HEK293 (cell line): ENCODE results near the gene SERPINH1.
A peak's percentile ranks its signal among the peaks of the same experiment; 100 is the strongest.

Source experiments
- CTCF ChIA-PET: fragments of 350-600 bp; formaldehyde crosslinking; extraction: SDS; loops from one replicate; lab custom pipeline; 2021; ENCODE audit warnings: antibody characterized with exemption; lab: Yijun Ruan, JAX
- POLR2A ChIA-PET: fragments of 300-600 bp; formaldehyde crosslinking; extraction: SDS; loops from one replicate; lab custom pipeline; 2020; ENCODE audit warnings: antibody characterized with exemption, inconsistent platforms; lab: Yijun Ruan, JAX
- H3K27ac ChIP-seq: fragments of 200-500 bp; sonication (Bioruptor generic); 2 replicates; pipeline ENCODE4 v1.5.1; 2014; ENCODE audit warnings: low read depth, low read length, control low read depth, inconsistent platforms; ENCODE audit errors: extremely low read depth
- H3K36me3 ChIP-seq, 2 experiments: fragments of 200-500 bp in 1 of 2; sonication (Bioruptor generic) in 1 of 2; 1 replicate in 1 of 2; 2 replicates in 1 of 2; pipeline ENCODE4 v1.5.1; 2014 to 2017; ENCODE audit warnings: inconsistent platforms in 2 of 2, low read length in 2 of 2; ENCODE audit not compliant: control insufficient read depth in 2 of 2, insufficient read depth in 1 of 2
- H3K4me1 ChIP-seq: fragments of 200-500 bp; sonication (Bioruptor generic); 2 replicates; pipeline ENCODE4 v1.5.1; 2014; ENCODE audit warnings: mild to moderate bottlenecking, low read length, inconsistent platforms; ENCODE audit not compliant: control insufficient read depth, insufficient read depth
- H3K4me3 ChIP-seq: 2 replicates; pipeline ENCODE4 v1.5.1; 2011; ENCODE audit warnings: low read depth, mild to moderate bottlenecking, control low read depth, low read length, moderate library complexity
- H3K9me3 ChIP-seq: fragments of 200-500 bp; sonication (Bioruptor generic); 2 replicates; pipeline ENCODE4 v1.5.1; 2014; ENCODE audit warnings: low read depth, low read length, inconsistent platforms; ENCODE audit not compliant: control insufficient read depth, insufficient read depth
- CTCF ChIP-seq: fragments of 450-650 bp; formaldehyde crosslinking; IDR thresholded peaks from 2 replicates; pipeline ENCODE4 v1.5.1; 2016; ENCODE audit warnings: missing biosample characterization, missing genetic modification characterization
- GLIS2 ChIP-seq: fragments of 450-650 bp; formaldehyde crosslinking; IDR thresholded peaks from 2 replicates; pipeline ENCODE4 v1.5.1; 2016; ENCODE audit warnings: missing biosample characterization, missing genetic modification characterization
- PBX3 ChIP-seq: sonication (generic); formaldehyde crosslinking; IDR thresholded peaks from 2 replicates; pipeline ENCODE4 v1.8.1; 2022; ENCODE audit warnings: mild to moderate bottlenecking, moderate library complexity, missing genetic modification reagents
- PRDM10 ChIP-seq: fragments of 450-650 bp; formaldehyde crosslinking; IDR thresholded peaks from 2 replicates; pipeline ENCODE4 v1.5.1; 2016; ENCODE audit warnings: missing biosample characterization, missing genetic modification characterization
- SCRT1 ChIP-seq: fragments of 450-650 bp; formaldehyde crosslinking; IDR thresholded peaks from 2 replicates; pipeline ENCODE4 v1.5.1; 2016; ENCODE audit warnings: missing biosample characterization, missing genetic modification characterization, borderline replicate concordance
- SP2 ChIP-seq: fragments of 450-650 bp; formaldehyde crosslinking; IDR thresholded peaks from 2 replicates; pipeline ENCODE4 v1.5.1; 2016; ENCODE audit warnings: missing biosample characterization, missing genetic modification characterization
- SP3 ChIP-seq: fragments of 450-650 bp; formaldehyde crosslinking; IDR thresholded peaks from 2 replicates; pipeline ENCODE4 v1.5.1; 2016; ENCODE audit warnings: missing biosample characterization, missing genetic modification characterization
- SP7 ChIP-seq: fragments of 450-650 bp; formaldehyde crosslinking; IDR thresholded peaks from 2 replicates; pipeline ENCODE4 v1.5.1; 2016; ENCODE audit warnings: missing biosample characterization, missing genetic modification characterization
- ZBTB10 ChIP-seq: fragments of 450-650 bp; formaldehyde crosslinking; IDR thresholded peaks from 2 replicates; pipeline ENCODE4 v1.5.1; 2016; ENCODE audit warnings: missing biosample characterization, missing genetic modification characterization
- ZBTB17 ChIP-seq: fragments of 450-650 bp; formaldehyde crosslinking; IDR thresholded peaks from 2 replicates; pipeline ENCODE4 v1.5.1; 2016; ENCODE audit warnings: missing biosample characterization, missing genetic modification characterization
- ZBTB20 ChIP-seq: fragments of 450-650 bp; formaldehyde crosslinking; IDR thresholded peaks from 2 replicates; pipeline ENCODE4 v1.5.1; 2016; ENCODE audit warnings: missing biosample characterization, missing genetic modification characterization
- ZBTB26 ChIP-seq: fragments of 450-650 bp; formaldehyde crosslinking; optimal IDR thresholded peaks from 2 replicates; pipeline ENCODE3; 2016; ENCODE audit warnings: missing biosample characterization, mild to moderate bottlenecking, missing genetic modification characterization
- ZBTB8A ChIP-seq: fragments of 450-650 bp; formaldehyde crosslinking; IDR thresholded peaks from 2 replicates; pipeline ENCODE4 v1.5.1; 2016; ENCODE audit warnings: missing biosample characterization, missing genetic modification characterization
- ZEB2 ChIP-seq: fragments of 450-650 bp; formaldehyde crosslinking; IDR thresholded peaks from 2 replicates; pipeline ENCODE4 v1.5.1; 2016; ENCODE audit warnings: missing biosample characterization, missing genetic modification characterization
- ZFHX2 ChIP-seq: fragments of 450-650 bp; formaldehyde crosslinking; conservative IDR thresholded peaks from 2 replicates; pipeline ENCODE4 v1.5.1; 2016; ENCODE audit warnings: missing biosample characterization, missing genetic modification characterization
- ZNF335 ChIP-seq: fragments of 450-650 bp; formaldehyde crosslinking; conservative IDR thresholded peaks from 2 replicates; pipeline ENCODE4 v1.5.1; 2016; ENCODE audit warnings: missing biosample characterization, missing genetic modification characterization
- ZNF433 ChIP-seq: fragments of 450-650 bp; formaldehyde crosslinking; IDR thresholded peaks from 2 replicates; pipeline ENCODE4 v1.5.1; 2016; ENCODE audit warnings: missing biosample characterization, missing genetic modification characterization, low read depth
- ZNF514 ChIP-seq: fragments of 450-650 bp; formaldehyde crosslinking; IDR thresholded peaks from 2 replicates; pipeline ENCODE4 v1.5.1; 2016; ENCODE audit warnings: missing biosample characterization, missing genetic modification characterization
- ZNF548 ChIP-seq: fragments of 450-650 bp; formaldehyde crosslinking; IDR thresholded peaks from 2 replicates; pipeline ENCODE4 v1.5.1; 2016; ENCODE audit warnings: missing biosample characterization, missing genetic modification characterization
- ZNF549 ChIP-seq: fragments of 450-650 bp; IDR thresholded peaks from 2 replicates; pipeline ENCODE4 v1.5.1; 2018; ENCODE audit warnings: missing biosample characterization, missing genetic modification characterization, mild to moderate bottlenecking, inconsistent platforms, moderate library complexity
- ZNF558 ChIP-seq: fragments of 450-650 bp; formaldehyde crosslinking; IDR thresholded peaks from 2 replicates; pipeline ENCODE4 v1.5.1; 2016; ENCODE audit warnings: missing biosample characterization, missing genetic modification characterization
- ZNF585B ChIP-seq: fragments of 450-650 bp; formaldehyde crosslinking; IDR thresholded peaks from 2 replicates; pipeline ENCODE4 v1.5.1; 2016; ENCODE audit warnings: missing biosample characterization, missing genetic modification characterization
- ZNF670 ChIP-seq: fragments of 450-650 bp; formaldehyde crosslinking; IDR thresholded peaks from 2 replicates; pipeline ENCODE4 v1.5.1; 2016; ENCODE audit warnings: missing biosample characterization, missing genetic modification characterization, low read depth
- ZNF707 ChIP-seq: fragments of 450-650 bp; formaldehyde crosslinking; IDR thresholded peaks from 2 replicates; pipeline ENCODE4 v1.5.1; 2016; ENCODE audit warnings: missing biosample characterization, missing genetic modification characterization
- ZXDB ChIP-seq: fragments of 450-650 bp; formaldehyde crosslinking; IDR thresholded peaks from 2 replicates; pipeline ENCODE4 v1.5.1; 2016; ENCODE audit warnings: missing biosample characterization, missing genetic modification characterization

The SERPINH1 gene

GRCh38 chr11:75582895-75583717, 21.1 kb downstream of the SERPINH1 start:
- Histone ChIP-seq H3K4me1 (no peaks in the 10 kb centered on the region), H3K27ac (peak overlapping the region; percentile 78), H3K9me3 (no peaks in the 10 kb centered on the region), H3K36me3 (no peaks in the 10 kb centered on the region), H3K4me3 (peak overlapping the region; percentile 50)
- TF ChIP-seq SP2 (peak; percentile 52), ZNF707 (tag by site-specific recombination) (no peak), SP3 (tag by site-specific recombination) (0 out of 2 replicates have a peak, but pooled peaks have one; percentile 14), ZBTB20 (tag by site-specific recombination) (peak; percentile 61; the same call in 1 of the 2 replicates), ZNF549 (tag by site-specific recombination) (no peak), ZNF548 (tag by site-specific recombination) (no peak), ZNF335 (tag by site-specific recombination) (peak; percentile 55; the same call in 1 of the 2 replicates), ZBTB8A (peak; percentile 75), ZNF670 (tag by site-specific recombination) (no peak), SP7 (tag by site-specific recombination) (no peak), ZFHX2 (tag by site-specific recombination) (peak; percentile 54), ZNF558 (tag by site-specific recombination) (no peak), GLIS2 (tag by site-specific recombination) (0 out of 2 replicates have a peak, but pooled peaks have one; percentile 31), ZNF585B (tag by site-specific recombination) (no peak), ZBTB17 (tag by site-specific recombination) (peak; percentile 81), ZNF514 (tag by site-specific recombination) (no peak), ZXDB (tag by site-specific recombination) (0 out of 2 replicates have a peak, but pooled peaks have one; percentile 30), SCRT1 (tag by site-specific recombination) (no peak), ZBTB10 (tag by site-specific recombination) (0 out of 2 replicates have a peak, but pooled peaks have one; percentile 21), PBX3 (CRISPR knock-in tag) (0 out of 2 replicates have a peak, but pooled peaks have one; percentile 12), ZEB2 (tag by site-specific recombination) (no peak), PRDM10 (tag by site-specific recombination) (peak; percentile 48; the same call in 1 of the 2 replicates), CTCF (peak; percentile 53; the same call in 1 of the 2 replicates), ZBTB26 (peak; percentile 56), ZNF433 (no peak)
- POLR2A ChIA-PET: interaction anchor here (0.7 to 2.5 kb wide), 3 partner anchors 18 to 227 kb away, joined by 3 to 11 read pairs (median 3); partner anchors contain the start of gene SERPINH1
- CTCF ChIA-PET: interaction anchor here (0.5 to 1.7 kb wide), 3 partner anchors 11 to 527 kb away, joined by 3 to 5 read pairs (median 3); no protein-coding TSS in a partner anchor
